ENCODE measurements around the gene F2RL3. TPM values are rescaled to one million over a fixed set of nuclear protein-coding genes. Genes with fewer than 3 reads are reported as not detected.
"Not testable (repeated sequence)": the region's sequence is repeated elsewhere in the genome, so short reads cannot be mapped to it uniquely, and the experiment has no call there.

Gene F2RL3
- total RNA-seq, 2 experiments from 2014 or later = 0.14 to 0.17 TPM

- Mint-ChIP-seq H3K4me1 (no peaks in the 10 kb centered on the region), H3K9me3 (peaks cover 31% of the 10 kb centered on the region), H3K36me3 (peaks cover 1% of the 10 kb centered on the region), H3K27ac (no peak overlapping the region), H3K4me3 (no peak overlapping the region), H3K27me3 (peaks cover 2% of the 10 kb centered on the region)
- POLR2A ChIA-PET = no interaction called here
- ATAC-seq (ENCODE audit: low read depth) (no peak), DNase-seq (no peak)
These were observed 40.1 kb downstream of the F2RL3 start for GRCh38 chr19:16928916-16929315.

- DNase-seq = no peak
- Mint-ChIP-seq H3K9me3 (peaks cover 35% of the 10 kb centered on the region), H3K4me1 (no peaks in the 10 kb centered on the region), H3K4me3 (no peak overlapping the region), H3K36me3 (peaks cover 6% of the 10 kb centered on the region), H3K27me3 (peaks cover 3% of the 10 kb centered on the region), H3K27ac (no peak overlapping the region)
- POLR2A ChIA-PET = no interaction called here
- no peak for ATAC-seq (ENCODE audit: low read depth)
These were observed 42.0 kb downstream of the F2RL3 start for GRCh38 chr19:16930753-16931152.

- Mint-ChIP-seq H3K36me3 (peaks cover 6% of the 10 kb centered on the region), H3K27ac (no peak overlapping the region), H3K4me1 (no peaks in the 10 kb centered on the region), H3K4me3 (no peak overlapping the region), H3K27me3 (peaks cover 3% of the 10 kb centered on the region), H3K9me3 (peaks cover 35% of the 10 kb centered on the region)
- POLR2A ChIA-PET = no interaction called here
- no peak for ATAC-seq (ENCODE audit: low read depth)
- no peak for DNase-seq
These were observed 42.5 kb downstream of the F2RL3 start for GRCh38 chr19:16931306-16931705.

DNA sequence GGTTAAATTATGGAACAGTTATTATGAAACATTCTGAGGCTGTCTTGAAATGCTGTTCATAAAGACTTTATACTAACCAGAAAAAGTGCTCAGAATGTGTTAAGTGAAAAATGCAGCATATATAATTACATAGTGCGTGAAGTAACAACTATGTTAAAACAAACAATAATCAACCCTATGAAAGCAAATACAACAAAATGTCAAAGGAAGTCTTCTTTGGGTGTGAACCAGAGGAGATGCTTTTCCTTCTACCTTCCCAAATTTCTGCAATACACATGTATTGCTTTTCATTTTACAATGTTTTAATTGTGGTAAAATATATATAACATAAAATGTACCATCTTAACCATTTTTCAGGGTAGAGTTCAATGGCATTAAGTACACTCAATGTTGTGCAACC lies 45.7 kb downstream of the F2RL3 start:
- H3K27me3 Mint-ChIP-seq = peaks cover 3% of the 10 kb centered on the region
- no peak for ATAC-seq (ENCODE audit: low read depth)
- no peak overlapping the region for H3K4me3 Mint-ChIP-seq
- no peak for DNase-seq
- no peak overlapping the region for H3K27ac Mint-ChIP-seq
- H3K36me3 Mint-ChIP-seq = peaks cover 6% of the 10 kb centered on the region
- H3K9me3 Mint-ChIP-seq = peaks cover 18% of the 10 kb centered on the region
- POLR2A ChIA-PET = no interaction called here
- no peaks in the 10 kb centered on the region for H3K4me1 Mint-ChIP-seq

DNA sequence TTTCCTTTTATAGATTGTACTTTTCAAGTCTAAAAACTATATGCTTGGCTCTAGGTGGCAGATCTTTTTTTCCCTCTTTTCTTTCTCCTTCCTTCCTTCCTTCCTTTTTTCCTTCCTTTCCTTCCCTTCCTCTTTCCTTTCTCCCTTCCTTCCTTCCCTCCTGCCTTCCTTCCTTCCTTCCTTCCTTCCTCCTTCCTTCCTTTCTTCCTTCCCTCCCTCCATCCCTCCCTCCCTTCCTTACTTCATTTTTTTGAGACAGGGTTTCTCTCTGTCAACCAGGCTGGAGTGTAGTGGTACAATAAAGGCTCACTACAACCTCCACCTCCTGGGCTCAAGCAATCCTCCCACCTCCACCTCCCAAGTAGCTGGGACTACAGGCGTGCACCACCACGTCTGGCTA lies 48.1 kb downstream of the F2RL3 start:
- no peak for DNase-seq
- H3K9me3 Mint-ChIP-seq = peaks cover 14% of the 10 kb centered on the region
- H3K36me3 Mint-ChIP-seq = peaks cover 6% of the 10 kb centered on the region
- H3K27ac Mint-ChIP-seq = no peak overlapping the region
- POLR2A ChIA-PET = no interaction called here
- H3K27me3 Mint-ChIP-seq = peaks cover 3% of the 10 kb centered on the region
- H3K4me1 Mint-ChIP-seq = no peaks in the 10 kb centered on the region
- H3K4me3 Mint-ChIP-seq = no peak overlapping the region
- no peak for ATAC-seq (ENCODE audit: low read depth)

DNA sequence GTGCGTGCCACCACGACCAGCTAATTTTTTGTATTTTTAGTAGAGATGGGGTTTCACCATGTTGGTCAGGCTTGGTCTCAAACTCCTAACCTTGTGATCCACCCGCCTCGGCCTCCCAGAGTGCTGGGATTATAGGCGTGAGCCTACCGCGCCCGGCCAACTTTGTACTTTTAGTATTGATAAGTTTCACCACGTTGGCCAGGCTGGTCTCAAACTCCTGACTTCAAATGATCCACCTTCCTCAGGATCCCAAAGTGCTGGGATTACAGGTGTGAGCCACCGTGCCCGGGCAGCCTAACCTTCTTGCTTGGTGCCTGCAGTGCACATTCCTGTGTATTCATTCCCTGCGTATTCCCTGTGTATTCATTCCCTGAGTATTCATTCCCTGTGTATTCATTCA lies 49.0 kb downstream of the F2RL3 start:
- ATAC-seq (ENCODE audit: low read depth); H3K36me3 Mint-ChIP-seq; H3K4me3 Mint-ChIP-seq; H3K27ac Mint-ChIP-seq; H3K4me1 Mint-ChIP-seq; H3K27me3 Mint-ChIP-seq; DNase-seq; POLR2A ChIA-PET: not testable (repeated sequence)
- H3K9me3 Mint-ChIP-seq = peaks cover 14% of the 10 kb centered on the region

DNA sequence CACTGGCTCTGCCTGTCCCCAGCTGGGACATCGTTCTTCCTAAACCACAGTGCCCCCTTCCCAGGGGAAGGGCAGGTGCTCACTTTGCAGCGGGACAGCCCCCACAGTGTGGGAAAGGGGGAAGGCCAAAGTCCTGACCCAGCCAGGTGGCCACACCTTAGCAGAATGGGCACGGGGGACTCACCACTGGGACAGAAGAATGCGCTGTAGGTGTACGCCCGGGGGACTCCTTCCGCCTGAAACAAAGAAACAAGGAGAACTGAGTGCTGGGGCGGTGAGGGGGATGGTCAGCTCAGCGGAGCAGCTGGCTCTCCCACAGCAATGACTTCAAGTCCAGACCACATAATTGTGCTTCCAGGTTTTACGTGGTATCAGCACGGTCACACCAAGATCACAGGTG lies 49.4 kb downstream of the F2RL3 start:
- no peak overlapping the region for H3K27ac Mint-ChIP-seq
- H3K36me3 Mint-ChIP-seq = peaks cover 6% of the 10 kb centered on the region
- H3K4me3 Mint-ChIP-seq = no peak overlapping the region
- POLR2A ChIA-PET = no interaction called here
- H3K9me3 Mint-ChIP-seq = peaks cover 13% of the 10 kb centered on the region
- no peaks in the 10 kb centered on the region for H3K4me1 Mint-ChIP-seq
- H3K27me3 Mint-ChIP-seq = peaks cover 3% of the 10 kb centered on the region
- DNase-seq (no peak), ATAC-seq (ENCODE audit: low read depth) (no peak)

- H3K9me3 Mint-ChIP-seq; POLR2A ChIA-PET; DNase-seq; ATAC-seq (ENCODE audit: low read depth); H3K36me3 Mint-ChIP-seq; H3K4me1 Mint-ChIP-seq; H3K4me3 Mint-ChIP-seq; H3K27me3 Mint-ChIP-seq; H3K27ac Mint-ChIP-seq: not testable (repeated sequence)
These were observed 51.3 kb downstream of the F2RL3 start for GRCh38 chr19:16940063-16940462.

GRCh38 chr19:16940626-16941025 lies 51.8 kb downstream of the F2RL3 start:
- DNase-seq (no peak), ATAC-seq (ENCODE audit: low read depth) (no peak)
- no peak overlapping the region for H3K4me3 Mint-ChIP-seq
- POLR2A ChIA-PET = no interaction called here
- no peaks in the 10 kb centered on the region for H3K27me3 Mint-ChIP-seq
- no peaks in the 10 kb centered on the region for H3K9me3 Mint-ChIP-seq
- no peaks in the 10 kb centered on the region for H3K4me1 Mint-ChIP-seq
- no peaks in the 10 kb centered on the region for H3K36me3 Mint-ChIP-seq
- no peak overlapping the region for H3K27ac Mint-ChIP-seq

Other genes starting within 250 kb of the F2RL3 start
- 10 to 100 TPM; 63.6 to 68.8 TPM for gene SMIM7, start 228.9 kb upstream of the F2RL3 start, total RNA-seq
- 1 to 10 TPM in 1 of 2 experiments, under 1 TPM in 1; 0.51 to 1.6 TPM for gene TMEM38A, start 227.9 kb upstream of the F2RL3 start, total RNA-seq
- gene NWD1, start 169.2 kb upstream of the F2RL3 start, total RNA-seq = not detected
- 10 to 100 TPM; 49.3 to 50.3 TPM for gene SIN3B, start 59.6 kb upstream of the F2RL3 start, total RNA-seq
- gene CPAMD8, start 137.8 kb downstream of the F2RL3 start, total RNA-seq = under 1 TPM; 0.42 to 0.68 TPM
- 10 to 100 TPM; 50.7 to 51.7 TPM for gene HAUS8, start 186.5 kb downstream of the F2RL3 start, total RNA-seq
- gene MYO9B, start 186.8 kb downstream of the F2RL3 start, total RNA-seq = 100 to 1,000 TPM; 275 to 285 TPM

Measured in activated naive CD8-positive, alpha-beta T cell treated with anti-CD3 and anti-CD28 coated beads, Interleukin-2, amount 10 ng/mL, durations not matched to agents 7 days and 5 days (primary cell).